HEK293T (cell line): ENCODE data around the gene SCLY.

Source experiments
- ARNT ChIP-seq: fragments of 450-650 bp; IDR thresholded peaks from 2 replicates; pipeline ENCODE4 v1.6.1; 2017; ENCODE audit warnings: mild to moderate bottlenecking
- BHLHE40 ChIP-seq: fragments of 450-650 bp; IDR thresholded peaks from 2 replicates; pipeline ENCODE4 v1.6.1; 2016; ENCODE audit warnings: mild to moderate bottlenecking, moderate library complexity, borderline replicate concordance
- CTBP1 ChIP-seq: fragments of 450-650 bp; IDR thresholded peaks from 2 replicates; pipeline ENCODE4 v1.6.1; 2016; ENCODE audit warnings: borderline replicate concordance
- ELF4 ChIP-seq: fragments of 450-650 bp; IDR thresholded peaks from 2 replicates; pipeline ENCODE4 v1.6.1; 2017; ENCODE audit warnings: antibody characterized with exemption
- FOXA1 ChIP-seq: fragments of 450-650 bp; IDR thresholded peaks from 2 replicates; pipeline ENCODE4 v1.6.1; 2016; ENCODE audit warnings: mild to moderate bottlenecking
- FOXK2 ChIP-seq: fragments of 450-650 bp; IDR thresholded peaks from 2 replicates; pipeline ENCODE4 v1.6.1; 2016; ENCODE audit warnings: mild to moderate bottlenecking
- HDGF ChIP-seq: fragments of 450-650 bp; IDR thresholded peaks from 2 replicates; pipeline ENCODE4 v1.6.1; 2017; ENCODE audit warnings: antibody characterized with exemption, borderline replicate concordance
- L3MBTL2 ChIP-seq: fragments of 450-650 bp; conservative IDR thresholded peaks from 2 replicates; pipeline ENCODE4 v1.6.1; 2016; ENCODE audit warnings: mild to moderate bottlenecking
- LEF1 ChIP-seq: fragments of 450-650 bp; IDR thresholded peaks from 2 replicates; pipeline ENCODE4 v1.6.1; 2017; ENCODE audit warnings: mild to moderate bottlenecking, borderline replicate concordance
- NFRKB ChIP-seq: fragments of 450-650 bp; IDR thresholded peaks from 2 replicates; pipeline ENCODE4 v1.6.1; 2016; ENCODE audit warnings: mild to moderate bottlenecking, moderate library complexity
- SP1 ChIP-seq: fragments of 450-650 bp; IDR thresholded peaks from 2 replicates; pipeline ENCODE4 v1.6.1; 2017
- SUZ12 ChIP-seq: fragments of 450-650 bp; IDR thresholded peaks from 2 replicates; pipeline ENCODE4 v1.6.1; 2016; ENCODE audit warnings: mild to moderate bottlenecking
- TARDBP ChIP-seq: fragments of 450-650 bp; IDR thresholded peaks from 2 replicates; pipeline ENCODE4 v1.6.1; 2016
- TF ChIP-seq, protein P1 (sequence below): fragments of 450-650 bp; IDR thresholded peaks from 2 replicates; pipeline ENCODE4 v1.6.1; 2016

DNA sequence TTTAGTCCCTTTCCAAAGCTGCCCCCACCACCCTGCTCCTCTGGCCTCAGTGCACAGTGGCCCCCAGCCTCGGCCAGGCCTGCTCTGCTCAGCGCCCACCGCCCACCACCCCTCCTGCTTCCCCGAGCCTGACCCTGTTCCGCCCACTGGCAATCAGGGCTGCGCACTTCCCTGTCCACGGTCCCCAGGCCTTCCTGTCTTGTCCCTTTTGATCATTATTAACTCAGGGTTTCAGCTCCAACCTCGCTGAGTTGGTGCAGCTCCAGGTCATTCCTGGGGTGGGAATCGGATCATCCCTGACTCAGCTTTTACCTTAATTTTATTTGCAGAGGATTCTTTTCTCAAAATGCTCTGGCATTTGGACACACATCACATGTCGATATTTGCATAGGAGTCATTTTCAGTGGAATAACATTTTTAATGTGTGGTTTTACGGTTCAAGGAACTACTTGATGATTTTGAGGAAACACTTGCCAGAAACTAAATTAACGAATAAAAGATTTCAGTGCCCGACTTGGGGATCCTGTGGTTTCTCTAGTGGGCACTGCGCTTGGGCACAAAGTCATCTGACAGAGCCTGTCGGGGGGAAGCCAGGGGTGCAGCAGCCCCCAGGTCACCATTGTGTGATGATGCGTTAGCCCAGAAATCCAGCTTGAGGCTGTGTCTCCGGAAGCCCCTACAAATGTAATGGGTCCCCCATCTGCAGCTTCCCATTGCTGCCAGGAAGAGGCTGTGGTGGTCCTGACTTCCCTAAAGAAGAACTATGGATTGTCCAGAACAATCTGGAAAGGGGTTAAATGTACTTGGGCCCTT lies 38.3 kb downstream of the SCLY start:
- TF ChIP-seq NFRKB, result no peak
- TF ChIP-seq TARDBP, result no peak
- TF ChIP-seq SUZ12, result no peak
- no peak for TF ChIP-seq CTBP1
- TF ChIP-seq SP1, result no peak
- TF ChIP-seq FOXK2, result no peak
- no peak for TF ChIP-seq L3MBTL2
- TF ChIP-seq, protein P1, sequence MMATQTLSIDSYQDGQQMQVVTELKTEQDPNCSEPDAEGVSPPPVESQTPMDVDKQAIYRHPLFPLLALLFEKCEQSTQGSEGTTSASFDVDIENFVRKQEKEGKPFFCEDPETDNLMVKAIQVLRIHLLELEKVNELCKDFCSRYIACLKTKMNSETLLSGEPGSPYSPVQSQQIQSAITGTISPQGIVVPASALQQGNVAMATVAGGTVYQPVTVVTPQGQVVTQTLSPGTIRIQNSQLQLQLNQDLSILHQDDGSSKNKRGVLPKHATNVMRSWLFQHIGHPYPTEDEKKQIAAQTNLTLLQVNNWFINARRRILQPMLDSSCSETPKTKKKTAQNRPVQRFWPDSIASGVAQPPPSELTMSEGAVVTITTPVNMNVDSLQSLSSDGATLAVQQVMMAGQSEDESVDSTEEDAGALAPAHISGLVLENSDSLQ, result no peak
- no peak for TF ChIP-seq LEF1
- no peak for TF ChIP-seq ARNT
- TF ChIP-seq HDGF, result no peak
- TF ChIP-seq ELF4, result no peak
- no peak for TF ChIP-seq BHLHE40
- TF ChIP-seq FOXA1, result no peak
